ENCODE results near the gene TMEFF1. TPM values are rescaled to one million over a fixed set of nuclear protein-coding genes. Genes with fewer than 3 reads are reported as not detected.
"Not testable (repeated sequence)": the region's sequence is repeated elsewhere in the genome, so short reads cannot be mapped to it uniquely, and the experiment has no call there.

Gene TMEFF1
- not detected for total RNA-seq

GRCh38 chr9:100472788-100473275 lies at the start of gene TMEFF1:
TSS of gene TMEFF1 (plus strand) at chr9:100473149. CDS start at chr9:100473545, 396 bp downstream.
- DNase-seq, result peak; percentile 5

GRCh38 chr9:100425758-100426157 lies 47.2 kb upstream of the TMEFF1 start:
- DNase-seq, result no peak

- DNase-seq, result no peak
These were observed 46.8 kb upstream of the TMEFF1 start for GRCh38 chr9:100426189-100426529.

- peak; percentile 31 for DNase-seq
These were observed 46.2 kb upstream of the TMEFF1 start, which contains the start of gene MSANTD3 for GRCh38 chr9:100426530-100427365. TSS of gene MSANTD3 (plus strand) at chr9:100427143. CDS start at chr9:100441939, 14,796 bp downstream.

- DNase-seq, result no peak
These were observed 45.3 kb upstream of the TMEFF1 start for GRCh38 chr9:100427366-100428263.

GRCh38 chr9:100428871-100429654 lies 43.9 kb upstream of the TMEFF1 start:
- DNase-seq, result no peak

- no peak for DNase-seq
These were observed 42.5 kb upstream of the TMEFF1 start for GRCh38 chr9:100430286-100430940.

GRCh38 chr9:100431886-100432285 lies 41.1 kb upstream of the TMEFF1 start:
- no peak for DNase-seq

- DNase-seq, result no peak
These were observed 40.2 kb upstream of the TMEFF1 start for GRCh38 chr9:100432736-100433135.

- no peak for DNase-seq
These were observed 36.4 kb upstream of the TMEFF1 start for GRCh38 chr9:100436571-100436970.

- DNase-seq, result peak; percentile 65
These were observed 34.8 kb upstream of the TMEFF1 start for GRCh38 chr9:100437860-100438805.

- no peak for DNase-seq
These were observed 32.9 kb upstream of the TMEFF1 start for GRCh38 chr9:100440071-100440470.

- not testable (repeated sequence) for DNase-seq
These were observed 32.5 kb upstream of the TMEFF1 start for GRCh38 chr9:100440487-100440886.

- no peak for DNase-seq
These were observed 31.0 kb upstream of the TMEFF1 start for GRCh38 chr9:100441911-100442361.

GRCh38 chr9:100443781-100444768 lies 28.9 kb upstream of the TMEFF1 start:
- no peak for DNase-seq

GRCh38 chr9:100445161-100445902 lies 27.6 kb upstream of the TMEFF1 start:
- no peak for DNase-seq

GRCh38 chr9:100445903-100446549 lies 26.9 kb upstream of the TMEFF1 start:
- DNase-seq, result no peak

- no peak for DNase-seq
These were observed 25.9 kb upstream of the TMEFF1 start for GRCh38 chr9:100447041-100447440.

Data from effector CD4-positive, alpha-beta T cell (primary cell).